Choroid plexus epithelial cell (primary cell): ENCODE measurements around the gene DNAJA4.
A peak's percentile ranks its signal among the peaks of the same experiment; 100 is the strongest.

Experiments used
- DNase-seq: peaks from one replicate; pipeline ENCODE4 v3.0.0-alpha.2; 2010; ENCODE audit warnings: low read depth
- H3K4me3 ChIP-seq: 2 replicates; pipeline ENCODE4 v1.5.1; 2011; ENCODE audit warnings: low read depth, mild to moderate bottlenecking, control low read depth, low read length, moderate library complexity
- CTCF ChIP-seq: conservative IDR thresholded peaks from 2 replicates; pipeline ENCODE4 v1.5.1; 2011; ENCODE audit warnings: low read depth, mild to moderate bottlenecking, control low read depth, inconsistent platforms, low read length, moderate library complexity

The DNAJA4 gene

GRCh38 chr15:78225783-78226541, 38.4 kb upstream of the DNAJA4 start:
- TF ChIP-seq CTCF: no peak
- peak; percentile 22 for DNase-seq

GRCh38 chr15:78228356-78228996, 35.9 kb upstream of the DNAJA4 start:
- H3K4me3 ChIP-seq: no peak overlapping the region
- no peak for TF ChIP-seq CTCF
- DNase-seq: no peak

More at GRCh38 chr15:78225783-78226541, 38.4 kb upstream of the DNAJA4 start:
- no peak overlapping the region for H3K4me3 ChIP-seq

GRCh38 chr15:78229431-78230406, 34.6 kb upstream of the DNAJA4 start:
- no peak overlapping the region for H3K4me3 ChIP-seq
- TF ChIP-seq CTCF: no peak
- DNase-seq: no peak

GRCh38 chr15:78232951-78233350, 31.4 kb upstream of the DNAJA4 start:
- TF ChIP-seq CTCF: no peak
- no peak for DNase-seq
- no peak overlapping the region for H3K4me3 ChIP-seq

GRCh38 chr15:78233496-78233895, 30.9 kb upstream of the DNAJA4 start:
- DNase-seq: no peak
- H3K4me3 ChIP-seq: no peak overlapping the region
- no peak for TF ChIP-seq CTCF

GRCh38 chr15:78234515-78235040, 29.8 kb upstream of the DNAJA4 start, which contains the start of gene ACSBG1:
ACSBG1 (minus strand) TSS chr15:78234565; CDS start chr15:78234501, 64 bp downstream.
- no peak for TF ChIP-seq CTCF
- H3K4me3 ChIP-seq: no peak within 1 kb of the TSS
- no peak for DNase-seq
